HG03095 (cell line): ENCODE results near the gene ALDH3A2.
"Not testable (repeated sequence)": the region's sequence is repeated elsewhere in the genome, so short reads cannot be mapped to it uniquely, and the experiment has no call there.

Experiments used
- ATAC-seq: cut with Tn5 transposase; IDR thresholded peaks from one replicate; pipeline ENCODE4 v1.9.1; 2021; ENCODE audit warnings: moderate library complexity; ENCODE audit not compliant: unreplicated experiment

ALDH3A2 gene

DNA sequence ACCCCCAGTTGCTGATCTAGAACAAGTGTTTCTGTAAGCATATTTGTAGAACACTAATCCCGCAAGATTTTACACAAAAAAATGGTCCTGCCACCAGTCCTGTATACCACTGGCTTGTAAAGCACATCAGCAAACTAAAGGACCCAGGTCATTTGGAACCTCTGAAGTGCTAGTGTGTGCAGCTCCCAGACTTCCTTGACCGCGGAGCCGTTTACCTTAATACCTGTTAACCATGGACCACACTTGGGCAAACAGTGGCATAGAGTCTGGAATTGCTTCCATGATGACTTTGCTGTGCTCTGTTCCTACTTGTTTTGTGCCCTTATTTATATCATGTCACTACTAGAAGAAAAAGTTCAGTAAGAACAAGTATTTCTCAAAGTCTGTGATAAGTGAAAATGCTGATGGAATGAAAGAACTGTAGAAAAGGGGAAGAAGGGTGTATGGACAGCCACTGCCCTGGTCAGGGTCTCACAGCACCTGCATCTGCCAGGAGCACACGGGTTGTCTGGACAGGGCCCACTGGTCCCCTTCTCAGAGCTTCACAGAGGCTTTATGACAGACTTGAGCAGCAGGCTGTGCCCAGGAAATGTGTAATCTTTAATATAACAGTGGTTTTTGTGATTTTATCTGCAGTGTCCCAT, 29.3 kb downstream of the ALDH3A2 start:
- ATAC-seq = no peak

GRCh38 chr17:19678581-19679453, 30.3 kb downstream of the ALDH3A2 start:
- no peak for ATAC-seq

GRCh38 chr17:19683117-19683516, 34.6 kb downstream of the ALDH3A2 start:
- no peak for ATAC-seq

DNA sequence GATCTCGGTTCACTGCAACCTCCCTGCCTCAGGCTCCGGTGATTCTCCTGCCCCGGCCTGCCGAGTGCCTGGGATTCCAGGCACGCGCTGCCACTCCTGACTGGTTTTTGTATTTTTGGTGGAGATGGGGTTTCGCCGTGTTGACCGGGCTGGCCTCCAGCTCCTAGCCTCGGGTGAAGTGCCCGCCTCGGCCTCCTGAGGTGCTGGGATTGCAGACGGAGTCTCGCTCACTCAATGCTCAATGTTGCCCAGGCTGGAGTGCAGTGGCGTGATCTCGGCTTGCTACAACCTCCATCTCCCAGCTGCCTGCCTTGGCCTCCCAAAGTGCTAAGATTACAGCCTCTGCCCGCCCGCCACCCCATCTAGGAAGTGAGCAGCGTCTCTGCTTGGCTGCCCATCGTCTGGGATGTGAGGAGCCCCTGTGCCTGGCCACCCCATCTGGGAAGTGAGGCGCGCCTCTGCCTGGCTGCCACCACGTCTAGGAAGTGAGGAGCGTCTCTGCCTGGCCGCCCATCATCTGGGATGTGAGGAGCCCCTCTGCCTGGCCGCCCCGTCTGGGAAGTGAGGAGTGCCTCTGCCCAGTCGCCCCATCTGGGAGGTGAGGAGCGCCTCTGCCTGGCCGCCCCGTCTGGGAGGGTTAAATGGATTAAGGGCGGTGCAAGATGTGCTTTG, 36.5 kb downstream of the ALDH3A2 start:
- ATAC-seq = not testable (repeated sequence)

DNA sequence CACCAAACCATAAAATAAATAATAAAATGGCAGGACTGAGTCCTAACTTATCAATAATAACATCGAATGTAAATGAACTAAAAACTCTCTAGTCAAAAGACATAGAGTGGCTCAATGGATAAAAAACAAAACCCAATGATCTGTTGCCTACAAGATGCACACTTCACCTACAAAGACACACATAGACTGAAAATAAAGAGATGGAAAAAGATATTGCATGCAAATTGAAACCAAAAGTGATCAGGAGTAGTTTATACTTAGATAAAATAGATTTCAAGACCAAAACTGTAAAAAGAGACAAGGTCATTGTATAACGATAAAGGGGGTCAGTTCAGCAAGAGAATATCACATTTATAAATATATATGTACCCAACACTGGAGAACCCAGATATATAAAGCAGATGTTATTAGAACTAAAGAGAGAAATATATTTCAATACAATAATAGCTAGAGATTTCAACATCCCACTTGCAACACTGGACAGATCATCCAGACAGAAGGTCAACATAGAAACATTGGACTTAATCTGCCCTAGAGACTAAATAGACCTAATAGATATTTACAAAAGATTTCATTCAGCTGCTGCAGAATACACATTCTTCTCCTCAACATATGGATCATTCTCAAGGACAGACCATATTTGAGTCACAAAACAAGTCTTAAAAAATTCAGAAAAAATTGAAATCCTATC, 38.0 kb downstream of the ALDH3A2 start:
- ATAC-seq = no peak

- no peak for ATAC-seq
Observed at GRCh38 chr17:19702217-19702641, 53.7 kb downstream of the ALDH3A2 start.

DNA sequence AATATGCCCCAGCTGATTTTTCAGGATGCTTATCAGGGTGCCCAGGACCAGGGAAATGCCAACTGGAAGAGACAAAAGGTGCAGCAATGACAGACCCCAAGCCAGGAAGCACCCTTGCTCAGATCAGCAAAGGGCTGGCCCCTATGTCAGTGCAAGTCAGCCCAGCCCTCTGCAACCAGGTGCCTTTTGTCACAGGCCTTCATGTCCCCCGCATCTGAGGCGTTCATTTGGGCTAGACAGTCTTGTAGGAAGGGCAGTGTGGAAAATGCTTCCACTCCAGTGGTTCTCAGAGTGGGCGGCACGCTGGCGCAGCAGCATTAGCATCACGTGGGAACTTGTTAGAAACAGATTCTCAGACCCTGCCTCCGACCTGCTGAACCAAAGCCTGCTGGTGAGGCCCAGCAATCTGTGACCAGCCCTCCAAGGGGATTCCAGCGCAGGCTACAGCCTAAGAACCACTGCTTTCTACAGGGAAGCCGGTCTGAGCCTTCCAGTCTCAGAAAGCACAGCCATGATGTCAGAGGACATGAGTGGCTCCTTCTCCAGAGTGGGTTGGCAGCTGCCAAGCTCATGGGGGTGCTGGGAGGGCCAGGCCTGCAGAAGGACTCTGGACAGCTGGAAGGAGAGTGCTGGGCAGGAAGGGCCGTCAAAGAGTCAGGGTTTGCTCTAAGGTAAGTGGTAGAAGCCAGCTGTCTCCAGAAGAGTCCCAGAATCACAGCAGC, 54.7 kb downstream of the ALDH3A2 start:
- ATAC-seq = no peak

- no peak for ATAC-seq
Observed at GRCh38 chr17:19703828-19704613, 55.5 kb downstream of the ALDH3A2 start.

GRCh38 chr17:19705201-19705600, 56.6 kb downstream of the ALDH3A2 start:
- no peak for ATAC-seq

GRCh38 chr17:19705771-19706770, 57.5 kb downstream of the ALDH3A2 start:
- ATAC-seq = no peak

- no peak for ATAC-seq
Observed at GRCh38 chr17:19706791-19707727, 58.5 kb downstream of the ALDH3A2 start.

- no peak for ATAC-seq
Observed at GRCh38 chr17:19707728-19708221, 59.2 kb downstream of the ALDH3A2 start.

DNA sequence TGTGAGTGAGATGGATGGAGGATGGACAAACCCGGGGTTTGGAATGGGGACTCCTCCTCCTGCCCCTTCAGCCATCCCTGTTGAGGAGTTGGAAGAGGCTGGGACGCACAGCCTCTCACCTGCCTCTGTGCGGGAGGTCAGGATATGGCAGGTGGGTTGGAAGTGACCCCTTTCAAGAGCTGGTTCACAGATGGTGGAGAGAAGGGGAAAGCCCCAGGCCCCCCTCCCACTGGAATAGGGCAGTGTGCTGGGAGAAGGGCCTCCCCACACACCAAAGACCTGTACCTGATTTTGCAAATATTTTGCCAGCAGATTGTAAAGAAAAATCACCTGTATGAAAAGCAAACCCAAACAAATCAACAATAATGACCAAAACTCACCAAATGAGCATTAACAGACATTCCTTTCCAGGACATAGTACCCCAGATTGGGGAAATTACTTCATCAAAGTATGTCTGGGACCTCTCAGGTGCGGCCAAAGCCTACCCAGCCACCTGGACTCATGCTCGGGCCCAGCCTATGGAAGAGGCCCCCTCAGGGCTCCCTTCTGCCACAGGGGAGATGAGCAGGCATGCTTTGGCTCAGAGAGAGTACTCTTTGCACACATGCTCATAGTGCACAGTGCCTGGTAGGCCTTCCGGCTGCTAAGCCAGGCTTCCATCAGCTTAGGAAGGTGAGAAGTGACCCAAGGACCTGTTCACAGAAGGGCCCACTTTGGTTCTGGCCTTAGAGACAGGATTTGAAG, 60.1 kb downstream of the ALDH3A2 start:
- ATAC-seq = no peak

DNA sequence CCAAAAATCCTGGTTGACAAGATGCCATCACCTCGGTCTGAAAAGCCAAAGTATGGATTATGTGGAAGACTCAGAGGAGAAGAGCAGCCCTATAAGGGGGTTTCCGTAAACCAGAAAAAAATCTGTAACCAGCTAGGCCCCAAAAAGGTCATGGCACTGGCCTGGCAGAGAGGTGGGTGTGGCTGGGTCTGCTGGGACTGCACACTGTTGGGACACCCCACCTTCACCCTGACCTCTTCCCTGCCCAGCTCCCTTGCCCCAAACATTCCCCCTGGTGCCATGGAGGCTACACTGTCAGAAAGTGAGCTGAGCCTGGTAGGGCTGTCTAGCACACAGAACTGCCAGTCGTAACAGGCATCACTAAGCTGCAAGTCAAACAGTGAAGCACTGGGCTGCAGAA, 61.3 kb downstream of the ALDH3A2 start:
- ATAC-seq = no peak

- ATAC-seq = no peak
Observed at GRCh38 chr17:19712436-19713004, 64.0 kb downstream of the ALDH3A2 start.

GRCh38 chr17:19713462-19713861, 64.9 kb downstream of the ALDH3A2 start:
- ATAC-seq = no peak
